Liver (tissue), 9 donors: Measurements from ENCODE around the gene CCDC82. TPM values are rescaled to one million over a fixed set of nuclear protein-coding genes. Genes with fewer than 3 reads are reported as not detected.

Experiments used
- DNase-seq: peaks from one replicate; pipeline ENCODE4 v3.0.0-alpha.2; 2017; ENCODE audit warnings: low spot score
- H3K27ac ChIP-seq, 2 donors: one replicate each; pipeline ENCODE4 v1.7.0; 2013; ENCODE audit warnings: inconsistent platforms in 2 of 2, low read length in 2 of 2, control low read depth in 1 of 2, low read depth in 1 of 2, mild to moderate bottlenecking in 1 of 2
- H3K27me3 ChIP-seq, 4 donors: one replicate each; pipeline versions ENCODE4 v1.6.1 to v1.7.0; 2013; ENCODE audit warnings: low read length in 3 of 4, inconsistent platforms in 1 of 4, mild to moderate bottlenecking in 1 of 4, moderate library complexity in 1 of 4; ENCODE audit not compliant: control insufficient read depth in 4 of 4, insufficient read depth in 4 of 4
- H3K36me3 ChIP-seq, 4 donors: one replicate each; pipeline versions ENCODE4 v1.6.1 to v1.7.0; 2013; ENCODE audit warnings: low read length in 3 of 4, mild to moderate bottlenecking in 3 of 4, low read depth in 1 of 4, moderate library complexity in 1 of 4; ENCODE audit not compliant: control insufficient read depth in 4 of 4, insufficient read depth in 3 of 4
- H3K4me1 ChIP-seq, 4 donors: one replicate each; pipeline versions ENCODE4 v1.6.1 to v1.7.0; 2013; ENCODE audit warnings: low read length in 3 of 4, mild to moderate bottlenecking in 3 of 4, moderate library complexity in 1 of 4; ENCODE audit not compliant: control insufficient read depth in 4 of 4, insufficient read depth in 4 of 4
- H3K4me3 ChIP-seq, 3 donors: one replicate each; pipeline versions ENCODE4 v1.6.1 to v1.7.0; 2013; ENCODE audit warnings: low read length in 3 of 3, control low read depth in 1 of 3, low read depth in 1 of 3, mild to moderate bottlenecking in 1 of 3
- H3K9ac ChIP-seq, 2 donors: one replicate each; pipeline ENCODE4 v1.7.0; 2013; ENCODE audit warnings: low read length in 2 of 2, mild to moderate bottlenecking in 2 of 2, moderate library complexity in 2 of 2, control low read depth in 1 of 2, low read depth in 1 of 2
- H3K9me3 ChIP-seq, 4 donors: one replicate each; pipeline versions ENCODE4 v1.6.1 to v1.7.0; 2013; ENCODE audit warnings: low read length in 3 of 4; ENCODE audit not compliant: control insufficient read depth in 4 of 4
- ATF3 ChIP-seq: IDR thresholded peaks from 2 replicates; pipeline ENCODE4 v1.6.1; 2016; ENCODE audit warnings: antibody characterized with exemption
- CTCF ChIP-seq: fragments of 150-350 bp; IDR thresholded peaks from 2 replicates; pipeline ENCODE4 v1.5.1; 2017; ENCODE audit warnings: improper control_type of control experiment, low read depth, low read length; ENCODE audit not compliant: missing input control
- EGR1 ChIP-seq, 2 donors: IDR thresholded peaks; 2 replicates each; pipeline ENCODE4 v1.6.1; 2016 to 2018; ENCODE audit warnings: antibody characterized with exemption in 2 of 2, low read depth in 2 of 2
- FOXA1 ChIP-seq: IDR thresholded peaks from 2 replicates; pipeline ENCODE4 v1.6.1; 2016; ENCODE audit warnings: antibody characterized with exemption
- FOXA2 ChIP-seq: IDR thresholded peaks from 2 replicates; pipeline ENCODE4 v1.6.1; 2016; ENCODE audit warnings: antibody characterized with exemption
- GABPA ChIP-seq, 2 donors: IDR thresholded peaks in 1 of 2; conservative IDR thresholded peaks in 1 of 2; 2 replicates each; pipeline ENCODE4 v1.6.1; 2016; ENCODE audit warnings: antibody characterized with exemption in 2 of 2, mild to moderate bottlenecking in 1 of 2, moderate library complexity in 1 of 2
- HNF4A ChIP-seq, 2 donors: conservative IDR thresholded peaks; 2 replicates each; pipeline ENCODE4 v1.6.1; 2016; ENCODE audit warnings: antibody characterized with exemption in 2 of 2, mild to moderate bottlenecking in 2 of 2
- HNF4G ChIP-seq: IDR thresholded peaks from 2 replicates; pipeline ENCODE4 v1.6.1; 2016; ENCODE audit warnings: antibody characterized with exemption
- JUND ChIP-seq, 2 donors: IDR thresholded peaks; 2 replicates each; pipeline ENCODE4 v1.6.1; 2016; ENCODE audit warnings: antibody characterized with exemption in 2 of 2
- MAX ChIP-seq: IDR thresholded peaks from 2 replicates; pipeline ENCODE4 v1.6.1; 2016; ENCODE audit warnings: antibody characterized with exemption
- NR2F2 ChIP-seq: IDR thresholded peaks from 2 replicates; pipeline ENCODE4 v1.6.1; 2016; ENCODE audit warnings: antibody characterized with exemption
- RAD21 ChIP-seq, 2 donors: IDR thresholded peaks; 2 replicates each; pipeline ENCODE4 v1.6.1; 2016; ENCODE audit warnings: antibody characterized with exemption in 2 of 2, mild to moderate bottlenecking in 2 of 2
- REST ChIP-seq: IDR thresholded peaks from 2 replicates; pipeline ENCODE4 v1.6.1; 2016; ENCODE audit warnings: antibody characterized with exemption, mild to moderate bottlenecking
- RXRA ChIP-seq, 2 donors: IDR thresholded peaks; 2 replicates each; pipeline ENCODE4 v1.6.1; 2017 to 2018; ENCODE audit warnings: antibody characterized with exemption in 2 of 2, mild to moderate bottlenecking in 1 of 2
- SP1 ChIP-seq: IDR thresholded peaks from 2 replicates; pipeline ENCODE4 v1.6.1; 2018; ENCODE audit warnings: antibody characterized with exemption, mild to moderate bottlenecking
- TAF1 ChIP-seq: conservative IDR thresholded peaks from 2 replicates; pipeline ENCODE4 v1.6.1; 2016; ENCODE audit warnings: antibody characterized with exemption, mild to moderate bottlenecking
- YY1 ChIP-seq: IDR thresholded peaks from 2 replicates; pipeline ENCODE4 v1.6.1; 2016; ENCODE audit warnings: antibody characterized with exemption, mild to moderate bottlenecking
- ZBTB33 ChIP-seq: IDR thresholded peaks from 2 replicates; pipeline ENCODE4 v1.6.1; 2016; ENCODE audit warnings: antibody characterized with exemption
- WGBS: extraction: QIAGEN DNeasy Blood & Tissue Kit; methylation state at CpG from one replicate; pipeline ENCODE4 v1.1.7; 2013; 5-methylcytosine and 5-hydroxymethylcytosine counted together
- polyA plus RNA-seq, 2 donors: library from polyadenylated mRNA; stranded (reverse) in 1 of 2; unstranded in 1 of 2; fragments of 200-250 nt in 1 of 2; fragments of >200 nt in 1 of 2; fragmentation: Nextera tagmentation in 1 of 2; extraction: Ambion mirVana in 1 of 2; gene quantifications; one replicate each; pipeline versions ENCODE4 v1.2.1 to v1.2.3, GENCODE V29; 2013 to 2015
- total RNA-seq, 2 donors: library from RNA; depleted of rRNA; stranded (reverse); fragments of >200 nt; gene quantifications; one replicate each; pipeline ENCODE4 v1.2.3, GENCODE V29; 2014
- donor health status: healthy.
- donor health status: healthy.
- donor health status: healthy.
- donor health status: healthy.
- donor health status: healthy.

Gene CCDC82
- total and polyA plus RNA-seq, 4 donors: 4.5 to 14.5 (median 11.0) TPM

- TF ChIP-seq CTCF: no peak
- TF ChIP-seq HNF4G: no peak
- no peak for TF ChIP-seq RAD21 (IDR thresholded peaks at IDR 0.05)
- TF ChIP-seq GABPA (IDR thresholded peaks at IDR 0.05 in 1 of 2, conservative IDR thresholded peaks at IDR 0.05 in 1 of 2): no peak
- TF ChIP-seq NR2F2: no peak
- no peak for TF ChIP-seq FOXA1
These were observed 78.6 kb downstream of the CCDC82 start (continued) for GRCh38 chr11:96311120-96311568.

GRCh38 chr11:96310236-96310635 is 79.5 kb downstream of the CCDC82 start:
- 68% methylated on average over 1 of the region's 1 CpG for WGBS
- no peak for TF ChIP-seq TAF1
- TF ChIP-seq REST: no peak
- TF ChIP-seq CTCF: no peak
- TF ChIP-seq FOXA1: no peak
- TF ChIP-seq RAD21 (IDR thresholded peaks at IDR 0.05): no peak
- TF ChIP-seq JUND (IDR thresholded peaks at IDR 0.05): no peak
- TF ChIP-seq MAX: no peak
- TF ChIP-seq YY1: no peak
- TF ChIP-seq GABPA (IDR thresholded peaks at IDR 0.05 in 1 of 2, conservative IDR thresholded peaks at IDR 0.05 in 1 of 2): no peak
- no peak for TF ChIP-seq HNF4G
- TF ChIP-seq HNF4A (conservative IDR thresholded peaks at IDR 0.05): no peak
- TF ChIP-seq SP1: no peak
- TF ChIP-seq ATF3: no peak
- TF ChIP-seq NR2F2: no peak
- TF ChIP-seq ZBTB33: no peak
- no peak for TF ChIP-seq EGR1 (IDR thresholded peaks at IDR 0.05; ENCODE audit: low read depth in 2 of 2)
- TF ChIP-seq FOXA2: no peak
- TF ChIP-seq RXRA (IDR thresholded peaks at IDR 0.05): no peak
- DNase-seq: no peak
- Histone ChIP-seq H3K36me3 (no peaks in the 10 kb centered on the region), H3K27ac (no peak overlapping the region), H3K4me3 (no peak overlapping the region), H3K27me3 (no peaks in the 10 kb centered on the region), H3K9me3 (no peaks in the 10 kb centered on the region), H3K4me1 (peaks cover 0 to 4% (median 3%) of the 10 kb centered on the region in 4 donors), H3K9ac (no peak overlapping the region)
